GM12878 (cell line): ENCODE measurements around the gene PYGO2. TPM values are rescaled to one million over a fixed set of nuclear protein-coding genes. Genes with fewer than 3 reads are reported as not detected.

Source experiments
- ATAC-seq: fragments of 200-7000 bp; cut with Tn5 transposase; 3 replicates; pipeline ENCODE4 v1.9.1; 2020; ENCODE audit warnings: mild to moderate bottlenecking, moderate library complexity
- BruUV-seq: library from RNA; stranded (reverse); fragments of 400-500 nt; replicated peaks from 2 replicates; lab custom pipeline; 2021; lab: Mats Ljungman, UMichigan
- CTCF ChIA-PET: fragments of 300-600 bp; sonication (Branson Sonifier 250); formaldehyde crosslinking; extraction: SDS; loops from one replicate; lab custom pipeline; 2021; ENCODE audit warnings: inconsistent platforms; lab: Yijun Ruan, JAX
- POLR2A ChIA-PET: fragments of 350-600 bp; formaldehyde crosslinking; extraction: SDS; loops from one replicate; lab custom pipeline; 2021; ENCODE audit warnings: inconsistent platforms; lab: Charles Lee
- RAD21 ChIA-PET: fragments of 300-600 bp; sonication (Branson Sonifier 250); formaldehyde crosslinking; loops from one replicate; lab custom pipeline; 2023; ENCODE audit warnings: antibody characterized with exemption; ENCODE audit not compliant: unreplicated experiment; lab: Charles Lee
- SMC1A ChIA-PET: fragments of 300-600 bp; sonication (Branson Sonifier 250); formaldehyde crosslinking; loops from one replicate; lab custom pipeline; 2023; ENCODE audit not compliant: unreplicated experiment, uncharacterized antibody; lab: Charles Lee
- DNase-seq: peaks from one replicate; pipeline ENCODE4 v3.0.0-alpha.2; 2011; ENCODE audit warnings: low read depth, low spot score
- FAIRE-seq: peaks from 3 replicates; lab custom pipeline; 2011; peaks lifted over from hg19 to GRCh38; lab: Jason Lieb, UNC
- H2AFZ ChIP-seq: 2 replicates; pipeline ENCODE4 v1.6.0; 2011; ENCODE audit warnings: low read depth, low read length, control low read depth; ENCODE audit not compliant: control insufficient read depth
- H3K27ac ChIP-seq: 2 replicates; pipeline ENCODE4 v1.5.1; 2011; ENCODE audit warnings: control low read depth; ENCODE audit not compliant: control insufficient read depth, insufficient read depth
- H3K27me3 ChIP-seq, 2 experiments: replicated peaks in 1 of 2; 2 replicates each; pipeline versions ENCODE4 v1.6.0 to v1.6.1; 2011; ENCODE audit warnings: low read length in 1 of 2; ENCODE audit not compliant: control insufficient read depth in 2 of 2, insufficient read depth in 2 of 2
- H3K36me3 ChIP-seq, 2 experiments: 2 replicates each; pipeline ENCODE4 v1.5.1; 2011; ENCODE audit warnings: low read length in 1 of 2; ENCODE audit not compliant: control insufficient read depth in 2 of 2, insufficient read depth in 2 of 2
- H3K4me1 ChIP-seq: 2 replicates; pipeline ENCODE4 v1.6.1; 2011; ENCODE audit warnings: mild to moderate bottlenecking, low read length, moderate library complexity, mixed read lengths; ENCODE audit not compliant: control insufficient read depth, insufficient read depth
- H3K4me2 ChIP-seq: 2 replicates; pipeline ENCODE4 v1.6.0; 2011; ENCODE audit warnings: control low read depth; ENCODE audit not compliant: control insufficient read depth, insufficient read depth
- H3K4me3 ChIP-seq: fragments of 200-600 bp; sonication (generic); 2 replicates; pipeline ENCODE4 v1.5.1; 2016
- H3K79me2 ChIP-seq: 2 replicates; pipeline ENCODE4 v1.6.0; 2011; ENCODE audit warnings: low read length; ENCODE audit not compliant: control insufficient read depth, insufficient read depth
- H3K9ac ChIP-seq: 2 replicates; pipeline ENCODE4 v1.8.0; 2011; ENCODE audit warnings: low read length, control low read depth, mixed read lengths; ENCODE audit not compliant: control insufficient read depth, insufficient read depth
- H3K9me3 ChIP-seq: replicated peaks from 3 replicates; pipeline ENCODE4 v1.5.1; 2011; ENCODE audit warnings: mild to moderate bottlenecking, low read length; ENCODE audit not compliant: control insufficient read depth, insufficient read depth
- H4K20me1 ChIP-seq: 2 replicates; pipeline ENCODE4 v1.6.0; 2011; ENCODE audit not compliant: control insufficient read depth, insufficient read depth
- CBFB ChIP-seq: IDR thresholded peaks from 2 replicates; pipeline ENCODE4 v1.6.1; 2016; ENCODE audit warnings: antibody characterized with exemption, low read depth
- CHD4 ChIP-seq: fragments of 200-600 bp; sonication (generic); IDR thresholded peaks from 2 replicates; pipeline ENCODE4 v1.6.1; 2016; ENCODE audit warnings: mild to moderate bottlenecking
- HDGF ChIP-seq: fragments of 450-650 bp; IDR thresholded peaks from 2 replicates; pipeline ENCODE4 v1.6.1; 2016; ENCODE audit warnings: antibody characterized with exemption
- NBN ChIP-seq: fragments of 450-650 bp; IDR thresholded peaks from 2 replicates; pipeline ENCODE4 v1.6.1; 2016
- RCOR1 ChIP-seq: conservative IDR thresholded peaks from 2 replicates; pipeline ENCODE4 v1.6.1; 2012; ENCODE audit warnings: low read depth, low read length, improper control_type of control experiment
- RELA ChIP-seq: fragments of 450-650 bp; IDR thresholded peaks from 2 replicates; pipeline ENCODE4 v1.8.0; 2014; ENCODE audit warnings: borderline replicate concordance; ENCODE audit not compliant: partially characterized antibody
- SRF ChIP-seq, 2 experiments: IDR thresholded peaks; 2 replicates each; pipeline ENCODE4 v1.6.1; 2011; ENCODE audit warnings: low read depth in 2 of 2, low read length in 2 of 2, mild to moderate bottlenecking in 1 of 2, moderate library complexity in 1 of 2
- WGBS: methylation state at CpG from one replicate; pipeline ENCODE4 v1.1.6; 2016; ENCODE audit warnings: low lambda C conversion rate; ENCODE audit not compliant: insufficient replicate concordance, insufficient coverage; ENCODE audit errors: missing lambda C conversion rate; 5-methylcytosine and 5-hydroxymethylcytosine counted together
- in situ Hi-C: fragments of 300-500 bp; cut with MboI; formaldehyde crosslinking; loops from 9 replicates; pipeline ENCODE4 v1.14.3; 2018; ENCODE audit warnings: mixed read lengths
- intact Hi-C: fragments of 100-400 bp; cut with micrococcal nuclease; formaldehyde crosslinking; loops from one replicate; pipeline ENCODE4 v1.14.2; 2022; ENCODE audit not compliant: unreplicated experiment
- polyA plus RNA-seq, 11 experiments: library from polyadenylated mRNA; depleted of rRNA in 4 of 11; unstranded in 6 of 11; stranded (reverse) in 5 of 11; fragments of >200 nt; fragmentation: Nextera tagmentation in 4 of 11; fragmentation: Illumina TruSeq in 1 of 11; extraction: Ambion mirVana in 4 of 11; extraction: Trizol in 1 of 11; gene quantifications; 1 replicate in 1 of 11; 2 replicates in 10 of 11; pipeline versions ENCODE4 v1.2.1 to v1.2.3, GENCODE V29; 2011 to 2016; ENCODE audit warnings: inconsistent platforms in 2 of 11, missing spikeins in 2 of 11, low read depth in 1 of 11
- total RNA-seq, 4 experiments: library from RNA; depleted of rRNA in 3 of 4; stranded (reverse); fragments of >200 nt in 3 of 4; fragmentation: Illumina TruSeq in 1 of 4; extraction: Trizol in 1 of 4; gene quantifications; 2 replicates each; pipeline versions ENCODE4 v1.2.1 to v1.2.3, GENCODE V29; 2013 to 2021

PYGO2 gene
- total and polyA plus RNA-seq, 10 of the 15 experiments (the other 5 are each of a cell fraction or from before 2014, with no cell fraction given), result 8.1 to 33.8 (median 23.5) TPM

DNA sequence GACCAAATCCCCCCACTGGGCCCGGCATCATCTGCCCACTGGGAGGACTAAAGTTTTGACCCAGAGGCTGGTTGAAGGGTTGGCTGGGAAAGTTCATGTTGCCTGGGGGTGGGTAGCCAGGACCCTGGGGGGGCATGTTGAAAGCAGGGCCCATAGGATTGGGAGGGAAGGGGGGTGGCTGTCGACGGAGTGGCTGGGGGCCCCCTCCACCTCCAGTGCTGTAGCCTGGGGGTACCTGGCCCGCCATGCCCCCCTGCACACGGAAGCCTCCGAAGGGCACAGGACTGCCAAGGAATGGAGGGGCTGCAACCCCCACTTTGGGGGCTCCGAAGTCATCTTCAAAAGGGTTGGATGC is 2.2 kb downstream of the PYGO2 start:
- ChIA-PET SMC1A (no interaction called here), POLR2A (interaction anchor here (1.2 to 12.3 kb wide), 2 partner anchors 14 to 23 kb away, joined by 4 to 140 read pairs; partner anchors contain the start of genes CKS1B, PMVK and SHC1), RAD21 (interaction anchor here (0.6 kb wide), 1 partner anchor 151 kb away, joined by 3 read pairs; no protein-coding TSS in a partner anchor), CTCF (interaction anchor here (0.9 to 1.1 kb wide), 2 partner anchors 7 to 126 kb away, joined by 3 to 6 read pairs; no protein-coding TSS in a partner anchor)
- no peak for DNase-seq
- no TSS peak for BruUV-seq
- Histone ChIP-seq H2AFZ (no peak overlapping the region), H3K27me3 (no peaks in the 10 kb centered on the region), H3K4me1 (peaks cover 20% of the 10 kb centered on the region), H3K36me3 (peaks cover 5 to 6% of the 10 kb centered on the region in 2 experiments; a peak in 3 of 4 replicates), H3K79me2 (peaks cover 34% of the 10 kb centered on the region), H3K9ac (no peak overlapping the region), H3K4me3 (no peak overlapping the region), H4K20me1 (no peaks in the 10 kb centered on the region), H3K27ac (no peak overlapping the region), H3K4me2 (no peak overlapping the region; the same call in 1 of the 2 replicates), H3K9me3 (no peaks in the 10 kb centered on the region)
- WGBS, result 88% methylated on average over 7 of the region's 7 CpGs
- no peak for FAIRE-seq
- in situ Hi-C loops (no loop called here), intact Hi-C loops (no loop called here)
- TF ChIP-seq CBFB (no peak), RELA (no peak), NBN (no peak), CHD4 (no peak), SRF (IDR thresholded peaks at IDR 0.05; ENCODE audit: low read depth in 2 of 2, low read length in 2 of 2) (no peak), RCOR1 (no peak), HDGF (no peak)
- no peak for ATAC-seq
